HEK293 (cell line): Measurements from ENCODE around the gene COA5.
A peak's percentile ranks its signal among the peaks of the same experiment; 100 is the strongest.

ENCODE experiments used
- CTCF ChIA-PET: fragments of 350-600 bp; formaldehyde crosslinking; extraction: SDS; loops from one replicate; lab custom pipeline; 2021; ENCODE audit warnings: antibody characterized with exemption; lab: Yijun Ruan, JAX
- POLR2A ChIA-PET: fragments of 300-600 bp; formaldehyde crosslinking; extraction: SDS; loops from one replicate; lab custom pipeline; 2020; ENCODE audit warnings: antibody characterized with exemption, inconsistent platforms; lab: Yijun Ruan, JAX
- H3K27ac ChIP-seq: fragments of 200-500 bp; sonication (Bioruptor generic); 2 replicates; pipeline ENCODE4 v1.5.1; 2014; ENCODE audit warnings: low read depth, low read length, control low read depth, inconsistent platforms; ENCODE audit errors: extremely low read depth
- H3K36me3 ChIP-seq, 2 experiments: fragments of 200-500 bp in 1 of 2; sonication (Bioruptor generic) in 1 of 2; 1 replicate in 1 of 2; 2 replicates in 1 of 2; pipeline ENCODE4 v1.5.1; 2014 to 2017; ENCODE audit warnings: inconsistent platforms in 2 of 2, low read length in 2 of 2; ENCODE audit not compliant: control insufficient read depth in 2 of 2, insufficient read depth in 1 of 2
- H3K4me1 ChIP-seq: fragments of 200-500 bp; sonication (Bioruptor generic); 2 replicates; pipeline ENCODE4 v1.5.1; 2014; ENCODE audit warnings: mild to moderate bottlenecking, low read length, inconsistent platforms; ENCODE audit not compliant: control insufficient read depth, insufficient read depth
- H3K4me3 ChIP-seq: 2 replicates; pipeline ENCODE4 v1.5.1; 2011; ENCODE audit warnings: low read depth, mild to moderate bottlenecking, control low read depth, low read length, moderate library complexity
- H3K9me3 ChIP-seq: fragments of 200-500 bp; sonication (Bioruptor generic); 2 replicates; pipeline ENCODE4 v1.5.1; 2014; ENCODE audit warnings: low read depth, low read length, inconsistent platforms; ENCODE audit not compliant: control insufficient read depth, insufficient read depth
- BCL11A ChIP-seq: fragments of 450-650 bp; formaldehyde crosslinking; IDR thresholded peaks from 2 replicates; pipeline ENCODE4 v1.5.1; 2016; ENCODE audit warnings: low read depth, missing biosample characterization, missing genetic modification characterization
- CTCF ChIP-seq: fragments of 450-650 bp; formaldehyde crosslinking; IDR thresholded peaks from 2 replicates; pipeline ENCODE4 v1.5.1; 2016; ENCODE audit warnings: missing biosample characterization, missing genetic modification characterization
- KLF9 ChIP-seq: fragments of 450-650 bp; formaldehyde crosslinking; IDR thresholded peaks from 2 replicates; pipeline ENCODE4 v1.5.1; 2016; ENCODE audit warnings: missing biosample characterization, missing genetic modification characterization, low read depth
- PATZ1 ChIP-seq: fragments of 450-650 bp; formaldehyde crosslinking; IDR thresholded peaks from 2 replicates; pipeline ENCODE4 v1.5.1; 2016; ENCODE audit warnings: missing biosample characterization, missing genetic modification characterization
- ZBTB7A ChIP-seq: fragments of 450-650 bp; formaldehyde crosslinking; IDR thresholded peaks from 2 replicates; pipeline ENCODE4 v1.5.1; 2016; ENCODE audit warnings: low read depth, missing biosample characterization, missing genetic modification characterization
- ZFHX2 ChIP-seq: fragments of 450-650 bp; formaldehyde crosslinking; conservative IDR thresholded peaks from 2 replicates; pipeline ENCODE4 v1.5.1; 2016; ENCODE audit warnings: missing biosample characterization, missing genetic modification characterization
- ZNF112 ChIP-seq: fragments of 450-650 bp; formaldehyde crosslinking; IDR thresholded peaks from 2 replicates; pipeline ENCODE4 v1.5.0; 2017; ENCODE audit warnings: missing biosample characterization, missing genetic modification characterization
- ZNF121 ChIP-seq: fragments of 450-650 bp; formaldehyde crosslinking; IDR thresholded peaks from 2 replicates; pipeline ENCODE4 v1.5.1; 2016; ENCODE audit warnings: missing biosample characterization, missing genetic modification characterization
- ZNF175 ChIP-seq: fragments of 450-650 bp; formaldehyde crosslinking; IDR thresholded peaks from 2 replicates; pipeline ENCODE4 v1.5.1; 2016; ENCODE audit warnings: missing biosample characterization, missing genetic modification characterization
- ZNF37A ChIP-seq: fragments of 450-650 bp; IDR thresholded peaks from 2 replicates; pipeline ENCODE4 v1.5.1; 2018; ENCODE audit warnings: missing biosample characterization, missing genetic modification characterization
- ZNF529 ChIP-seq: fragments of 450-650 bp; formaldehyde crosslinking; IDR thresholded peaks from 2 replicates; pipeline ENCODE4 v1.5.1; 2017; ENCODE audit warnings: missing genetic modification characterization, missing biosample characterization; ENCODE audit not compliant: insufficient replicate concordance
- ZNF530 ChIP-seq: fragments of 450-650 bp; formaldehyde crosslinking; IDR thresholded peaks from 2 replicates; pipeline ENCODE4 v1.5.1; 2016; ENCODE audit warnings: low read depth, missing biosample characterization, missing genetic modification characterization
- ZNF555 ChIP-seq: fragments of 450-650 bp; formaldehyde crosslinking; conservative IDR thresholded peaks from 2 replicates; pipeline ENCODE4 v1.5.1; 2017; ENCODE audit warnings: missing biosample characterization, mild to moderate bottlenecking, missing genetic modification characterization, inconsistent platforms
- ZNF561 ChIP-seq: fragments of 450-650 bp; IDR thresholded peaks from 2 replicates; pipeline ENCODE4 v1.5.1; 2018; ENCODE audit warnings: missing biosample characterization, missing genetic modification characterization, borderline replicate concordance
- ZNF623 ChIP-seq: fragments of 450-650 bp; formaldehyde crosslinking; IDR thresholded peaks from 2 replicates; pipeline ENCODE4 v1.5.1; 2016; ENCODE audit warnings: missing biosample characterization, missing genetic modification characterization
- ZNF626 ChIP-seq: fragments of 450-650 bp; sonication (Bioruptor Pico); formaldehyde crosslinking; IDR thresholded peaks from 2 replicates; pipeline ENCODE4 v1.5.1; 2018; ENCODE audit warnings: missing biosample characterization, missing genetic modification characterization, inconsistent platforms
- ZNF654 ChIP-seq: fragments of 450-650 bp; formaldehyde crosslinking; IDR thresholded peaks from 2 replicates; pipeline ENCODE4 v1.5.1; 2016; ENCODE audit warnings: low read depth, missing biosample characterization, missing genetic modification characterization
- ZNF747 ChIP-seq: fragments of 450-650 bp; formaldehyde crosslinking; IDR thresholded peaks from 2 replicates; pipeline ENCODE4 v1.5.1; 2016; ENCODE audit warnings: missing biosample characterization, missing genetic modification characterization
- ZNF785 ChIP-seq: fragments of 450-650 bp; formaldehyde crosslinking; IDR thresholded peaks from 2 replicates; pipeline ENCODE4 v1.5.1; 2016; ENCODE audit warnings: missing biosample characterization, missing genetic modification characterization
- ZNF792 ChIP-seq: fragments of 450-650 bp; formaldehyde crosslinking; IDR thresholded peaks from 2 replicates; pipeline ENCODE4 v1.5.1; 2016; ENCODE audit warnings: missing biosample characterization, missing genetic modification characterization
- ZSCAN18 ChIP-seq: fragments of 450-650 bp; formaldehyde crosslinking; IDR thresholded peaks from 2 replicates; pipeline ENCODE4 v1.5.1; 2016; ENCODE audit warnings: missing biosample characterization, missing genetic modification characterization
- ZSCAN23 ChIP-seq: fragments of 450-650 bp; formaldehyde crosslinking; IDR thresholded peaks from 2 replicates; pipeline ENCODE4 v1.5.1; 2016; ENCODE audit warnings: missing biosample characterization, missing genetic modification characterization
- ZXDB ChIP-seq: fragments of 450-650 bp; formaldehyde crosslinking; IDR thresholded peaks from 2 replicates; pipeline ENCODE4 v1.5.1; 2016; ENCODE audit warnings: missing biosample characterization, missing genetic modification characterization

Gene COA5

DNA sequence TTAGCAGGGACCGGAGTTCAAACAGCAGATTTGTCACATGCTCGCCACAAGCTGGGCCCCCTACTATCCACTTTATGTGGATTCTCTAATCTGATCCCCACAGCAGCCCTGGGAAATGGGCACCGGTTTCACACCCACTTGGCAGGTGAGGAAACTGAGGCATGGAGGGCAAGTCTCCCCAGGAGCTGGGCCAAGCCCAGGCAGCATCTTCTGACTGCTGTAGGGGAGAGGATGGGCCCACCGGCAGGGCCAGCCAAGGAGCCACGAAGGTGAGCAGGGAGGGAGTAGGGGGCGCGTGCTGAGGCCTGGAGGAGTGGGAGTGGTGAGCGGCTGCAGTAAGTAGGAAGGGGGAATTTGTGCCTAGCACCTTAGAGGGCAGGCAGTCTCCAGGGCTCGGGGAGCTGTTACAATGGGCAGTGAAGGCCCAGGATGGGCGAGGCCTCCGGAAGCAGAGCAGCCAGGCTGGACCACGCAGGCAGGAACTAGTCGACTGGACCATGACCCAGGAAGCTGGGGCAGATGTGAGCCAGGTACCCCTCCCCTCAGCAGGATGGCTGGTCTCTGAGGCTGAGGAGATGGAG is 37.1 kb downstream of the COA5 start:
- H3K4me3 ChIP-seq = no peak overlapping the region
- ChIA-PET CTCF (interaction anchor here (0.6 to 0.9 kb wide), 5 partner anchors 9 to 187 kb away, joined by 3 to 4 read pairs (median 3); no protein-coding TSS in a partner anchor), POLR2A (no interaction called here)
- no peak overlapping the region for H3K27ac ChIP-seq
- peaks cover 0 to 87% of the 10 kb centered on the region in 2 experiments; a peak in 2 of 3 replicates for H3K36me3 ChIP-seq
- TF ChIP-seq KLF9 (tag by site-specific recombination) (no peak), ZNF530 (no peak), ZFHX2 (tag by site-specific recombination) (no peak), ZSCAN18 (tag by site-specific recombination) (no peak), ZNF623 (tag by site-specific recombination) (no peak)
- no peaks in the 10 kb centered on the region for H3K9me3 ChIP-seq
- H3K4me1 ChIP-seq = no peaks in the 10 kb centered on the region

GRCh38 chr2:98570356-98570755 is 38.0 kb downstream of the COA5 start:
- H3K36me3 ChIP-seq = peaks cover 0 to 91% of the 10 kb centered on the region in 2 experiments; a peak in 2 of 3 replicates
- POLR2A ChIA-PET = no interaction called here
- CTCF ChIA-PET = interaction anchor here (0.9 to 1.7 kb wide), 2 partner anchors 13 to 80 kb away, joined by 5 to 6 read pairs; no protein-coding TSS in a partner anchor

GRCh38 chr2:98569915-98570314 is 38.4 kb downstream of the COA5 start:
- ChIA-PET CTCF (interaction anchor here (0.9 to 1.7 kb wide), 3 partner anchors 14 to 79 kb away, joined by 3 to 6 read pairs (median 5); no protein-coding TSS in a partner anchor), POLR2A (no interaction called here)
- no peak overlapping the region for H3K27ac ChIP-seq
- H3K4me1 ChIP-seq = no peaks in the 10 kb centered on the region
- no peak overlapping the region for H3K4me3 ChIP-seq
- peaks cover 0 to 91% of the 10 kb centered on the region in 2 experiments; a peak in 2 of 3 replicates for H3K36me3 ChIP-seq
- no peaks in the 10 kb centered on the region for H3K9me3 ChIP-seq
- TF ChIP-seq ZBTB7A (tag by site-specific recombination) = no peak
- TF ChIP-seq ZNF112 (tag by site-specific recombination) = no peak
- no peak for TF ChIP-seq ZNF121
- TF ChIP-seq ZNF654 (tag by site-specific recombination) = no peak
- no peak for TF ChIP-seq ZSCAN23 (tag by site-specific recombination)
- TF ChIP-seq ZNF561 (tag by site-specific recombination) = no peak
- TF ChIP-seq ZXDB = no peak
- TF ChIP-seq ZNF792 (tag by site-specific recombination) = no peak
- no peak for TF ChIP-seq BCL11A
- no peak for TF ChIP-seq ZNF785 (tag by site-specific recombination)
- no peak for TF ChIP-seq ZNF37A (tag by site-specific recombination)
- no peak for TF ChIP-seq ZNF626

More at GRCh38 chr2:98570356-98570755, 38.0 kb downstream of the COA5 start:
- Histone ChIP-seq H3K9me3 (no peaks in the 10 kb centered on the region), H3K4me3 (no peak overlapping the region), H3K4me1 (no peaks in the 10 kb centered on the region)
- TF ChIP-seq KLF9 (tag by site-specific recombination) = no peak
- TF ChIP-seq, all 188 proteins: peak for 0
- no peak overlapping the region for H3K27ac ChIP-seq

DNA sequence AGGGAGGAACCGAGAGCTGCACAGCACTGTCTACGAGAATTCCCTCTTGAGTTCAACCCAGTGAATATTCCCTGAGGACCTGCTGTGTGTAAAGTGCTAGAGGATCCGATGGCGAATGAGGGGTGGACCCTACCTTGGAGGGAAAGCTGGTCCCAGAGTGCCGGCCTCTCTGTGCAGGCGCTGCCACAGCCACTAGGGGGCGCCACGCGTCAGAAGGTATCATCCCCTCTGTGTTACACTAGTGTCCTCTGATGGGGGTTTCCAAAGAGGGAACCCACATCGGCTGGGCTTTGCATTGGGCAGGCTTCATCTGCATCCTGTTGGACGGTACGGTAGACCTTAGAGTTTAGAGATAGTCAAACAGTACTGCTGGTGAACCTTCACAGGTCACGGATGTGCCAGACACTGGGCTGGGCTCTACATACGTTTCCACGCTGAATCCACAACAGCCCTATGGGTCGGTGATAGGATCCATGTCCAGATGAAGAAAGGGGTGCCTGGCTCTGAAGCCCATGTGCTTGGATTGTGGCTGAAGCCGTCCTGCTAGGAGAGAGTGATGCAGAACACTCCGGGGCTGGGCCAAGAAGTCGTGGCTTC is 39.0 kb downstream of the COA5 start:
- Histone ChIP-seq H3K4me1 (no peaks in the 10 kb centered on the region), H3K4me3 (no peak overlapping the region), H3K36me3 (peaks cover 0 to 94% of the 10 kb centered on the region in 2 experiments; a peak in 2 of 3 replicates), H3K27ac (no peak overlapping the region), H3K9me3 (no peaks in the 10 kb centered on the region)
- ChIA-PET POLR2A (no interaction called here), CTCF (interaction anchor here (0.5 to 1.9 kb wide), 17 partner anchors 11 to 497 kb away, joined by 3 to 22 read pairs (median 3); no protein-coding TSS in a partner anchor)
- peak; percentile 30; the same call in 1 of the 2 replicates for TF ChIP-seq ZNF654 (tag by site-specific recombination)
- no peak for TF ChIP-seq PATZ1
- no peak for TF ChIP-seq ZNF121
- no peak for TF ChIP-seq ZNF555 (tag by site-specific recombination)
- TF ChIP-seq ZNF529 (tag by site-specific recombination) = no peak
- TF ChIP-seq ZNF747 (tag by site-specific recombination) = no peak
- TF ChIP-seq CTCF (tag by site-specific recombination) = peak; percentile 64
- no peak for TF ChIP-seq ZNF175
